GM21786 (cell line): ENCODE results near the gene ACTR1B.
"Not testable (repeated sequence)": the region's sequence is repeated elsewhere in the genome, so short reads cannot be mapped to it uniquely, and the experiment has no call there.

ENCODE experiments used
- ATAC-seq: cut with Tn5 transposase; IDR thresholded peaks from one replicate; pipeline ENCODE4 v1.9.1; 2021; ENCODE audit not compliant: unreplicated experiment

ACTR1B gene

GRCh38 chr2:97663962-97664635 lies at the start of gene ACTR1B:
TSS of gene ACTR1B (minus strand) at chr2:97664044. CDS start at chr2:97663890, 154 bp downstream.
- ATAC-seq, result peak; percentile 87

- ATAC-seq, result no peak
Measured at GRCh38 chr2:97712693-97713295, 49.0 kb upstream of the ACTR1B start.

DNA sequence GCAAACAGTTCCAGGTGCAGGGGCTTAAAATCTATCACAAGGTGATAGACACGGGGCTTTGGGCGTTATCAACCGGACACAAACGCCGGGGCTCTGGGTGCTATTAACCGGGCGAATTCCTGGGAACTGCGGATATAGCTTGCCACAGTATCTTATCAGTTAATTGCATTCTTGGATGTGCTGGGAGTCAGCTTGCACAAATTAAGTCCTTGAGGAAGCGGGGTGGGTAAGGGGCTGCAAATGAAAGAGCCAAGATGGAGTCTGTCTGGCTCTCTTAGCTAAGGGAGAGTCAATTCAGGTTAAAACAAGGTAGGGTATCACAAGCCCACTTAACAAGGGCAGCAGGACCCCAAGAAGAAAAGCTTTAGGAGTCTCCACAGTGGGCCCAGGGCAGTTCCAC lies 48.3 kb upstream of the ACTR1B start:
- not testable (repeated sequence) for ATAC-seq

- no peak for ATAC-seq
Measured at GRCh38 chr2:97711394-97711711, 47.5 kb upstream of the ACTR1B start.

GRCh38 chr2:97708608-97709007 lies 44.8 kb upstream of the ACTR1B start:
- ATAC-seq, result no peak

GRCh38 chr2:97708048-97708380 lies 44.2 kb upstream of the ACTR1B start:
- ATAC-seq, result no peak

DNA sequence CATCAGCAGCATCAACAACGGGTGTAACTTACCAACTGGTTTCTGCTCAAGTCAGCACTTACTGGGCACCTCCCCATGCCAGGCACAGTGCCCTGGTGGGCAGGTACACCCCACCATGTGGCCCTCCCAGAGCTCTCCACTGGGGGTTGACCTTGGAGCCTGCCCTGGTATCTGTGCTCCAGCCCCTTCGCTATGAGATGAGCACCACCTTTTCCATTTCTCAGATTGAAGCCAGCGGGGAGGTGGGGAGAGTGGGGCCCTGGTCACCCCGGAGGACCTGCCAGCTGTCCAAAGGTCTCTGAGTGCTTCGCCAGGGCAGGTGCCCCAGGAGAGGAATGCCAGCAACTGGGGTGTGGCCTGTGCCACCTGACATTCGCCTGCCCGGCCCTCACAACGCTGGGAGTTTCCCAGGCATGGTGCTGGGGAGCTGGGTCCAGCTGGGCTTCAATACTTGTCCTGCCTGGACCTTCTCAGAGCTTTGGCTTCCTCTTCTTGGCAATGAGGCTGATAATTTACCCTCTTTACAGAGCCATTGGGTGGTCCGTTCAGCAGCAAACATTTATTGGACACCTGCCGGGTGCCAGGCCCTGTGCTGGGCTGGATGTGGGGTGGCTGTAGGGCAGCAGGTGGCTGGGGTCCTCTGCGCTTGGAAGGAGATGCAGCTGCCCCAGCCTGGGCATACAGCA lies 43.7 kb upstream of the ACTR1B start:
- ATAC-seq, result no peak

DNA sequence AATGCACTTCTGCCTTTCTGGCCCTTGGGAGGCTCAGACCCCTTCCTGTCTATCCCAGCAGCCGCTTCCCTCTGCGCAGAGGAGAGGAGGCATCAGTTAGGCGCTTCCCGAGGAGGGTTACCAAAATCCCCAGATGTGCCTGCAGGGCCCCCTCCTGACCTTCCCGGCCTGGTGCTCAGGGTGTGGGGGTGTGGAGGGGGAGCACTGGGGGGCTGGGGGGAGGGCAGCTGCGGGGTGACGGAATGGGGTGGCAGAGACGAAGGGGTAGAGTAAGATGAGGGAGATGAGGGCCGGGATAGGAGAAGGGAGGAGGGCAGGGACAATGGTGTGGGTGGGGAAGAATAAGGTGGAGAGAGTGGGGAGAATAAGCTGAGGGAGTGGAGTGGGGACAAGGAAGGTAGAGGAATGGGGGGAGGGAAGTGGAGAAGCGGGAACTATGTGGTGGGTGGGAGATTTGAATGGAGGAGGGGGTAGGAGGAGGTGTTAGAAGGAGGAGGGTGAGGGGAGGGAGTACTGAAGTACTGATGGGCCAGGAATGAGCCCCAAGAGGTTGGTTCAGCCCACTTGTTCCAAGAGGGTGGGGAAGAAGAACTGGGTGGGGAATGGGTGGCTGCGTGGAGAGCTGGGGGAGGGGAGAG lies 43.0 kb upstream of the ACTR1B start:
- no peak for ATAC-seq

- no peak for ATAC-seq
Measured at GRCh38 chr2:97706112-97706511, 42.3 kb upstream of the ACTR1B start.

- ATAC-seq, result no peak
Measured at GRCh38 chr2:97704989-97705388, 41.1 kb upstream of the ACTR1B start.

DNA sequence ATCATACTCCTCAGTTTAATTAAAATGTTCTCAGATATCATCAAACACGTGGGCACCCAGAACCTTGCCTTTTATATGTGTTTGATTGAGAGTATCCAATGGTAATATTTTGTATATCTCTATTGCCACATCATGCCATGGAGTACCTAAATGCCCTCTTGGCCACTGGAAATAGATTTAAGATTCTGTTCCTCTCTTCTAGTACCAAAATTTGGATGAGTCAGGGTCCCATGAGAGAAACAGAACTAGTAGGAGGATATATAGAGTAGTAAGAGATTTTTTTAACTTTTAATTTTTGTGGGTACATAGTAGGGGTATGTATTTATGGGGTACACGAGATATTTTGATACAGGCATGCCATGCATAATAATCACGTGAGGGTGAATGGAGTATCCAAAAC lies 39.9 kb upstream of the ACTR1B start:
- ATAC-seq, result no peak

- no peak for ATAC-seq
Measured at GRCh38 chr2:97702731-97703470, 39.1 kb upstream of the ACTR1B start.

DNA sequence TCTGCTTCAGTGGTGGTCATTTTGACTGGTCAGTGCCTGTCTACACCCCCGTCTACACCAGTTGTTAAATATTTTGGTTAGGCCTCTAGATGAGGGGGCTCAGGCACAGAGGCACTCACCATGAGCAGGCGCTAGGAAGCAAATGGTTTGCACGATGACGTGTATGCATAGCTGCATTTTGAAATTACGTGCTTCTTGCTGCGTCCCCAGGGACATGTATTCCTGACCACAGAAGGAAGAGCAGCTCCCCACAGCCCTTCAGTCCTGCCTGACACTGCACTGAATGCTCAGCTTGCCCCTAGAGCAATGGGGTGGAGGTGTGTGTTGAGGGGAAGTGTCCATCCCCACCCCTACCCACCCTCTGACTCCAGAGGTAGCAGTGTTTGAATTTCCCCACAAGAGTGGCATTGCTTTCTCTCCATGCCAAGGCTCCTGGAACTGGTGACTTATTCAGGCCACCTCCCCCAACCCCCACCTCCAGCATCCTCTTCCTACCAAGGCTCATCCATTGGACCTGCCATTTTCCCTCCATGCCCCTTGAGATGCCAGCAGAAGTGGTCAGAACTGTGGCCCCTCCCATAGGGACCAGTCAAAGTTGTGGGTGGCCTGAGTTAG lies 38.1 kb upstream of the ACTR1B start:
- ATAC-seq, result no peak

DNA sequence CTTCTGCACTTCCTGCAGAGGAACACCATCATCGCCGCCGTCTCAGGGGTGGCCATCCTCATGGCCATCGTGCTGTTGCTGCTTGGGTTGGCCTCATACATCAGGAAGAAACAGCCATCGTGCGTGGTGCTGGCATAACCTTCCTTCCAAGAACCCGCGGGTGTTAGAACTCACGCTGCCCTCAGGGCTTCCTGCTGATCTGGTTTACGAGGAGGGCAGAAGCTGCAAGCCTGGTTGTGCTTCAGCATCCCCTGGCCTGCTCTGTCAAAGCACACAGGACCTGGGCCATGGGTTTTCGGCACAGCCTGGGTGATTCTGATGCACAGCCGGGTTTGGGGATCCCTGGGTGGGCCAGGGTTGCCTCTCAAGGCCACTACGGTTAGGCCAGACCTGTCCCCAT lies 37.3 kb upstream of the ACTR1B start:
- no peak for ATAC-seq

DNA sequence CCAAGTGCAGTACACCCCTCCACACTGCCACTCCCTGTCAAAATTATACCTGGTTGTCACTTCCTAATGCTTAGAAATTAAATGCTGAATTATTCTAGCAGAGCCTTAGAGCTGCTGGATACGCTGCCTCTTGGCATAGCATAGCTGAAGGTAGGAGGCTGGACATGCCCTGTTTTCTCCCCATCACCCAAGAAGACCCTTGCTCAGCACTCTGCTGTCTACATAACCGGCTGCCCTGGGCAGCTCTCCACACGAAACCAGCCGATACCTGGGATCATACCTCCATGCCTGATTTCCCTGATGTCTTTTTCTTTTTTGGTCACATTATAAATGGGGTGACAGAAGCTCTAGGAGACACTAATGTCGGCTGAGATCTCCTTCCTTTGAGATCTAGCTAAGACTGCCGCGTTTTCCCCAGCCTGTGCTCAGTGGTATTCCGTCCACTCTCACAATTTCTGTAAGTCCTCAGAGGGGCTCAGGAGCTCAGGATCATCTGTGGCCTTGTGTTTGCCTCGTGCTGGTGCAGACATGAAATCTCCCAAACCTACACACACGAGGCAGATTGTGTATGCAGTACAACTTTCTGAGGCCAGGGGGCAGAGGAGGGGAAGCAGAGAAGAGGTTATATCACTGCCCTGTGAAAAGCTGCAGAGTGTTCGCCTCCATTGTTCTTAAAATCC lies 36.1 kb upstream of the ACTR1B start:
- no peak for ATAC-seq

GRCh38 chr2:97698530-97698929 lies 34.7 kb upstream of the ACTR1B start:
- ATAC-seq, result no peak

- ATAC-seq, result peak; percentile 77
Measured at GRCh38 chr2:97697252-97698235, 33.7 kb upstream of the ACTR1B start.

GRCh38 chr2:97695744-97696143 lies 31.9 kb upstream of the ACTR1B start:
- no peak for ATAC-seq

DNA sequence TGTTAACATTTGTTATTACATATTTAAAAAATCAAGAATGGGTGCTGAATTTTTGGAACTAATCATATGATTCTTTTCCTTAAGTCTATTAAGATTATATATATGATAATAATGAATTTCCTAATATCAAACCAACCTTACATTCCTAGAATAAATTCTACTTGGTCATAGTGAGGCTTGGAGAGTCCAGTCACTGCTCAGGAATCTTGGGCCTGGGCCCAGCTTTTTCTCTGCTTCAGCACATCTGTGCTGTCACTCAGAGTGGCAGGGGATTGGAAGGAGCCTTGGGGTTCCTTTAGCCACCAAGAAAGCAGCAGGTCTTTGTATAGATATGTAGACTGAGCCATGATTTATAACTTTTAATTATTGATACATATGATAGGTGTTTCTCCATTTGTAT lies 29.6 kb upstream of the ACTR1B start:
- no peak for ATAC-seq
